Breast epithelium (tissue), 4 donors: ENCODE data around the gene LIN28A. TPM values are rescaled to one million over a fixed set of nuclear protein-coding genes. Genes with fewer than 3 reads are reported as not detected.

Experiments used
- DNase-seq, 2 donors: peaks; one replicate each; pipeline ENCODE4 v3.0.0-alpha.2; 2019; ENCODE audit warnings: low spot score in 2 of 2
- H3K27ac ChIP-seq, 2 donors: fragments of 200-600 bp; sonication (generic) in 1 of 2; one replicate each; pipeline ENCODE4 v1.5.1; 2016 to 2019; ENCODE audit warnings: mild to moderate bottlenecking in 1 of 2
- H3K27me3 ChIP-seq, 2 donors: fragments of 200-600 bp; sonication (generic) in 1 of 2; one replicate each; pipeline versions ENCODE4 v1.5.1 to v1.6.0; 2017 to 2019; ENCODE audit warnings: control low read depth in 1 of 2, mild to moderate bottlenecking in 1 of 2
- H3K36me3 ChIP-seq: fragments of 200-600 bp; one replicate; pipeline ENCODE4 v1.5.1; 2019
- H3K4me1 ChIP-seq, 2 donors: fragments of 200-600 bp; sonication (generic); one replicate each; pipeline ENCODE4 v1.5.1; 2016 to 2019; ENCODE audit warnings: control low read depth in 1 of 2
- H3K4me3 ChIP-seq, 3 donors: fragments of 200-600 bp; sonication (generic); 1 replicate in 2 of 3; 2 replicates in 1 of 3; pipeline ENCODE4 v1.5.1; 2016 to 2019; ENCODE audit warnings: mild to moderate bottlenecking in 3 of 3, moderate library complexity in 2 of 3
- H3K9me3 ChIP-seq, 2 donors: fragments of 200-600 bp; sonication (generic) in 1 of 2; one replicate each; pipeline ENCODE4 v1.5.1; 2016 to 2019; ENCODE audit warnings: control low read depth in 1 of 2
- POLR2A ChIP-seq: fragments of 450-650 bp; IDR thresholded peaks from one replicate; pipeline ENCODE4 v1.6.1; 2016; ENCODE audit warnings: antibody characterized with exemption, mild to moderate bottlenecking, moderate library complexity
- POLR2AphosphoS5 ChIP-seq, 3 donors: sonication (generic); formaldehyde crosslinking; IDR thresholded peaks; one replicate each; pipeline ENCODE4 v1.6.1; 2017; ENCODE audit warnings: antibody characterized with exemption in 3 of 3
- intact Hi-C: fragments of 100-400 bp; cut with DNase I; formaldehyde crosslinking; loops from one replicate; pipeline ENCODE4 v1.15.1; 2023; ENCODE audit warnings: low total_unique reads
- total RNA-seq, 3 donors: library from RNA; depleted of rRNA; stranded (reverse); fragments of >200 nt; gene quantifications; one replicate each; pipeline ENCODE4 v1.1.0, GENCODE V29; 2016
- TF ChIP-seq, protein P1 (sequence below), 3 donors: fragments of 450-650 bp; IDR thresholded peaks; one replicate each; pipeline ENCODE4 v1.5.1; 2016 to 2017; ENCODE audit warnings: antibody characterized with exemption in 3 of 3, mild to moderate bottlenecking in 3 of 3, moderate library complexity in 3 of 3

Gene LIN28A
- total RNA-seq, 3 donors from 2014 or later, result not detected

DNA sequence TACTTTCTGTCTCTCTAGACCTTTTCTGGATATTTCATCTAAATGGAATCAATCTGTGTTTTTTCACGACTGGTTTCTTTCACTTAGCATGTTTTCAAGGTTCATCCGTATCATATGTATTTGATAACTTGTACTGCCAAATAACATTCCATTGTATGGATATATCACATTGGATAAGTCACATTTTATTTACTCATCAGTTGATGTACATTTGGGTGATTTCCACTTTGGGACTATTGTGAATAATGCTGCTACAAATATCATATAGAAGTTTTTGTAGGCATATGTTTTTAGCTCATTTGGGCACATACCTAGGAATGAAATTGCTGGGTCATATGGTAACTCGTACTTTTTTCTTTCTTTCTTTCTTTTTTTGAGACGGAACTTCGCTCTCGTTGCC lies 68.4 kb downstream of the LIN28A start:
- H3K9me3 ChIP-seq, result no peaks in the 10 kb centered on the region
- intact Hi-C loops, result loop anchor here (1.0 kb wide), 1 partner anchor 16 kb away; no protein-coding TSS in a partner anchor
- H3K27me3 ChIP-seq, result no peaks in the 10 kb centered on the region
- DNase-seq, result no peak
- no peaks in the 10 kb centered on the region for H3K36me3 ChIP-seq
- TF ChIP-seq POLR2A (no peak), POLR2AphosphoS5 (IDR thresholded peaks at IDR 0.05) (no peak)
- TF ChIP-seq, protein P1, sequence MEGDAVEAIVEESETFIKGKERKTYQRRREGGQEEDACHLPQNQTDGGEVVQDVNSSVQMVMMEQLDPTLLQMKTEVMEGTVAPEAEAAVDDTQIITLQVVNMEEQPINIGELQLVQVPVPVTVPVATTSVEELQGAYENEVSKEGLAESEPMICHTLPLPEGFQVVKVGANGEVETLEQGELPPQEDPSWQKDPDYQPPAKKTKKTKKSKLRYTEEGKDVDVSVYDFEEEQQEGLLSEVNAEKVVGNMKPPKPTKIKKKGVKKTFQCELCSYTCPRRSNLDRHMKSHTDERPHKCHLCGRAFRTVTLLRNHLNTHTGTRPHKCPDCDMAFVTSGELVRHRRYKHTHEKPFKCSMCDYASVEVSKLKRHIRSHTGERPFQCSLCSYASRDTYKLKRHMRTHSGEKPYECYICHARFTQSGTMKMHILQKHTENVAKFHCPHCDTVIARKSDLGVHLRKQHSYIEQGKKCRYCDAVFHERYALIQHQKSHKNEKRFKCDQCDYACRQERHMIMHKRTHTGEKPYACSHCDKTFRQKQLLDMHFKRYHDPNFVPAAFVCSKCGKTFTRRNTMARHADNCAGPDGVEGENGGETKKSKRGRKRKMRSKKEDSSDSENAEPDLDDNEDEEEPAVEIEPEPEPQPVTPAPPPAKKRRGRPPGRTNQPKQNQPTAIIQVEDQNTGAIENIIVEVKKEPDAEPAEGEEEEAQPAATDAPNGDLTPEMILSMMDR (IDR thresholded peaks at IDR 0.05), result no peak
- H3K4me1 ChIP-seq, result peaks cover 0 to 2% of the 10 kb centered on the region in 2 donors
- H3K4me3 ChIP-seq, result no peak overlapping the region
- H3K27ac ChIP-seq, result no peak overlapping the region

Other genes with a start within 250 kb of the LIN28A start
- gene C1orf232, start 241.9 kb upstream of the LIN28A start, total RNA-seq, result not detected
- gene ZNF593, start 240.9 kb upstream of the LIN28A start, total RNA-seq, result 10 to 100 TPM; 26.4 to 39.7 (median 31.9) TPM
- gene ZNF593OS, start 239.0 kb upstream of the LIN28A start, total RNA-seq, result not detected
- gene CNKSR1, start 233.3 kb upstream of the LIN28A start, total RNA-seq, result 10 to 100 TPM in 2 of 3 donors, 1 to 10 TPM in 1; 2.2 to 28.2 (median 22.3) TPM
- not detected for gene CATSPER4, start 220.2 kb upstream of the LIN28A start, total RNA-seq
- 10 to 100 TPM in 1 of 3 donors, 1 to 10 TPM in 2; 4.8 to 11.7 (median 7.5) TPM for gene CEP85, start 176.6 kb upstream of the LIN28A start, total RNA-seq
- 10 to 100 TPM; 27.5 to 55.7 (median 50.1) TPM for gene SH3BGRL3, start 130.7 kb upstream of the LIN28A start, total RNA-seq
- gene UBXN11, start 104.2 kb upstream of the LIN28A start, total RNA-seq, result 10 to 100 TPM; 15.0 to 25.5 (median 24.9) TPM
- gene CD52, start 92.9 kb upstream of the LIN28A start, total RNA-seq, result 10 to 100 TPM in 2 of 3 donors, 1 to 10 TPM in 1; 8.3 to 12.8 (median 12.3) TPM
- gene CRYBG2, start 56.7 kb upstream of the LIN28A start, total RNA-seq, result under 1 TPM in 1 of 3 donors, not detected in 2; 0.66 TPM
- under 1 TPM in 2 of 3 donors, not detected in 1; 0.48 to 0.59 TPM for gene ZNF683, start 38.1 kb upstream of the LIN28A start, total RNA-seq
- 10 to 100 TPM; 37.0 to 85.9 (median 42.9) TPM for gene DHDDS, start 21.5 kb downstream of the LIN28A start, total RNA-seq
- gene HMGN2, start 61.6 kb downstream of the LIN28A start, total RNA-seq, result 100 to 1,000 TPM; 192 to 261 (median 204) TPM
- 10 to 100 TPM; 12.5 to 43.0 (median 30.8) TPM for gene RPS6KA1, start 118.9 kb downstream of the LIN28A start, total RNA-seq